ENCODE results near the gene LRCH1. TPM values are rescaled to one million over a fixed set of nuclear protein-coding genes. Genes with fewer than 3 reads are reported as not detected.
A peak's percentile ranks its signal among the peaks of the same experiment; 100 is the strongest.

LRCH1 gene
- total and polyA plus RNA-seq, 2 donors from 2014 or later = 10.2 to 39.0 TPM

GRCh38 chr13:46520166-46520565 lies 32.8 kb upstream of the LRCH1 start:
- FAIRE-seq = no peak
- no peaks in the 10 kb centered on the region for H3K36me3 ChIP-seq (ENCODE audit: control insufficient read depth in 2 of 3, insufficient read depth in 3 of 3, low read length in 3 of 3)
- no peak overlapping the region for H3K9ac ChIP-seq (ENCODE audit: low read length in 3 of 3)
- H3K9me3 ChIP-seq (ENCODE audit: control insufficient read depth in 2 of 3, insufficient read depth in 1 of 3, low read length in 3 of 3) = peaks cover 0 to 5% (median 0%) of the 10 kb centered on the region in 3 donors
- H3K27me3 ChIP-seq (ENCODE audit: control insufficient read depth, insufficient read depth, low read length) = no peaks in the 10 kb centered on the region
- H3K4me1 ChIP-seq (ENCODE audit: control insufficient read depth in 2 of 3, insufficient read depth in 2 of 3, low read depth in 1 of 3, low read length in 3 of 3) = peaks cover 0 to 7% (median 3%) of the 10 kb centered on the region in 3 donors
- intact Hi-C loops (cut with DNase I) = no loop called here
- TF ChIP-seq CTCF (IDR thresholded peaks at IDR 0.05; ENCODE audit: borderline replicate concordance, extremely low read depth, insufficient read depth) = no peak
- H3K27ac ChIP-seq (ENCODE audit: low read depth in 2 of 2, low read length in 2 of 2) = no peak overlapping the region
- H3K4me3 ChIP-seq (ENCODE audit: low read length in 3 of 3) = no peak overlapping the region
- peak in 2 of 5 donors; percentile 18 to 65 for DNase-seq

- Histone ChIP-seq H3K9me3 (ENCODE audit: control insufficient read depth in 2 of 3, insufficient read depth in 1 of 3, low read length in 3 of 3) (peaks cover 0 to 5% (median 0%) of the 10 kb centered on the region in 3 donors), H3K27me3 (ENCODE audit: control insufficient read depth, insufficient read depth, low read length) (no peaks in the 10 kb centered on the region), H3K9ac (ENCODE audit: low read length in 3 of 3) (no peak overlapping the region), H3K36me3 (ENCODE audit: control insufficient read depth in 2 of 3, insufficient read depth in 3 of 3, low read length in 3 of 3) (no peaks in the 10 kb centered on the region), H3K4me1 (ENCODE audit: control insufficient read depth in 2 of 3, insufficient read depth in 2 of 3, low read depth in 1 of 3, low read length in 3 of 3) (peaks cover 0 to 7% (median 3%) of the 10 kb centered on the region in 3 donors), H3K27ac (ENCODE audit: low read depth in 2 of 2, low read length in 2 of 2) (no peak overlapping the region), H3K4me3 (ENCODE audit: low read length in 3 of 3) (no peak overlapping the region)
- FAIRE-seq (no peak), DNase-seq (no peak)
- intact Hi-C loops (cut with DNase I) = no loop called here
- TF ChIP-seq CTCF (IDR thresholded peaks at IDR 0.05; ENCODE audit: borderline replicate concordance, extremely low read depth, insufficient read depth) = no peak
These were observed 31.5 kb upstream of the LRCH1 start for GRCh38 chr13:46521486-46521885.

- no peaks in the 10 kb centered on the region for H3K36me3 ChIP-seq (ENCODE audit: control insufficient read depth in 2 of 3, insufficient read depth in 3 of 3, low read length in 3 of 3)
- no peak for TF ChIP-seq CTCF (IDR thresholded peaks at IDR 0.05; ENCODE audit: borderline replicate concordance, extremely low read depth, insufficient read depth)
- no peaks in the 10 kb centered on the region for H3K27me3 ChIP-seq (ENCODE audit: control insufficient read depth, insufficient read depth, low read length)
- H3K9me3 ChIP-seq (ENCODE audit: control insufficient read depth in 2 of 3, insufficient read depth in 1 of 3, low read length in 3 of 3) = peaks cover 0 to 5% (median 0%) of the 10 kb centered on the region in 3 donors
- no peak overlapping the region for H3K27ac ChIP-seq (ENCODE audit: low read depth in 2 of 2, low read length in 2 of 2)
- intact Hi-C loops (cut with DNase I) = no loop called here
- no peak overlapping the region for H3K9ac ChIP-seq (ENCODE audit: low read length in 3 of 3)
- FAIRE-seq (no peak), DNase-seq (peak in 1 of 5 donors; percentile 22)
- no peak overlapping the region for H3K4me3 ChIP-seq (ENCODE audit: low read length in 3 of 3)
- peaks cover 0 to 5% (median 3%) of the 10 kb centered on the region in 3 donors for H3K4me1 ChIP-seq (ENCODE audit: control insufficient read depth in 2 of 3, insufficient read depth in 2 of 3, low read depth in 1 of 3, low read length in 3 of 3)
These were observed 30.8 kb upstream of the LRCH1 start for GRCh38 chr13:46521921-46522747.

Measured in kidney (tissue), 14 donors.